Activated T-helper 1 cell treated with anti-CD3 and anti-CD28 coated beads, Interleukin-12 subunit alpha, Interleukin-12 subunit beta, Interleukin-2, Interleukin-4 antibody, amounts not matched to agents 30 ng/mL and 10 ng/mL and 1 ng/mL, durations not matched to agents 14 hours and 24 hours and 36 hours (primary cell): Measurements from ENCODE around the gene PER1. TPM values are rescaled to one million over a fixed set of nuclear protein-coding genes. Genes with fewer than 3 reads are reported as not detected.
A peak's percentile ranks its signal among the peaks of the same experiment; 100 is the strongest.

Experiments used
- DNase-seq: peaks from one replicate; pipeline ENCODE4 v3.0.0; 2021; ENCODE audit warnings: low spot score
- H3K27ac Mint-ChIP-seq: one replicate; pipeline ENCODE4 v1.8.0; 2021; ENCODE audit warnings: mild to moderate bottlenecking, mixed read lengths
- H3K27me3 Mint-ChIP-seq: one replicate; pipeline ENCODE4 v1.8.0; 2022; ENCODE audit warnings: mild to moderate bottlenecking, moderate library complexity, mixed read lengths; ENCODE audit not compliant: insufficient read depth
- H3K36me3 Mint-ChIP-seq: one replicate; pipeline ENCODE4 v1.8.0; 2021; ENCODE audit warnings: low read depth, mixed read lengths
- H3K4me1 Mint-ChIP-seq: one replicate; pipeline ENCODE4 v1.8.0; 2021; ENCODE audit warnings: low read depth, mixed read lengths
- H3K4me3 Mint-ChIP-seq: one replicate; pipeline ENCODE4 v1.8.0; 2021; ENCODE audit warnings: mild to moderate bottlenecking, moderate library complexity, mixed read lengths
- H3K9me3 Mint-ChIP-seq: one replicate; pipeline ENCODE4 v1.8.0; 2021; ENCODE audit warnings: mixed read lengths
- intact Hi-C: fragments of 100-400 bp; cut with micrococcal nuclease; formaldehyde crosslinking; loops from one replicate; pipeline ENCODE4 v1.15.1; 2024
- total RNA-seq: library from RNA; stranded (reverse); gene quantifications from 2 replicates; pipeline ENCODE4 v1.2.3, GENCODE V29; 2022

PER1 gene
- total RNA-seq, 1 donor from 2014 or later: 36.9 TPM

DNA sequence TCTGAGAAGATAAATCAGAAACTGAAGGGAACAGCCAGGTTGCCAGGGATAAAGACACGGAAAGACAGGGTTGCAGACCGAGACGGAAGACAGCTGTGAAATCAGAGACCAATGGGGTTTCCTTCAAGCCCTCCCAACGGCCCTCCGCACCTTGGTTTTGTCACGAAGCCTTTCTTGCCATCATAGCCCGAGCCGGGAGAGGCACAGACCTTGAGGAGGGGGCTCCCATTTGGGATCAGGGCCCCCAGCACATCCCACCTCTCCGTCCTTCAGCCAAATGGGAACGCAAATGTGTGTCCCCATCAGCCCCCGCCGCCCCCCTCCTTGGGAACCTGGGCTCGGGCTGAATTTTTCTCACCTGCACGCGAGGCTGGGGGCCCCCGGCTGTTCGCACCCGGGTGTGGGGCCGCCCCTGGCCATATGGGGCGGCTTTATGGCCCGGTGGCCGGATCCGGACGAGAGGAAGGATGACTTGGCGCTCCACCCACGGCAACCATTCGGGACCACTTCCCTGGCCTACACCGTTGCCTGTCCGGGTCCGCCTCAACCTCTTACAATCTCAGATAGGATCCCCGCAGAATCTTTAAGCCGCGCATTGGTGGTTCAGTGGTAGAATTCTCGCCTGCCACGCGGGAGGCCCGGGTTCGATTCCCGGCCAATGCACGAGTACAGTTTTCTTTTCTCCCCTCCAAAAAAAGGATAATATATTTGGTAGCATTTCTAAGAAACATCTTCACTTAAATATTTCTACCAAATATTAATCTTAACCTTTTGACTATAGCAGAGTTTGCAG lies 26.9 kb downstream of the PER1 start:
- Mint-ChIP-seq H3K27ac (peak overlapping the region; percentile 97), H3K36me3 (peaks cover 5% of the 10 kb centered on the region), H3K27me3 (peaks cover 52% of the 10 kb centered on the region), H3K4me3 (peak overlapping the region; percentile 91), H3K4me1 (peaks cover 49% of the 10 kb centered on the region), H3K9me3 (no peaks in the 10 kb centered on the region)
- intact Hi-C loops: loop anchor here (1.0 to 10.0 kb wide), 4 partner anchors 48 to 619 kb away; partner anchors contain the start of gene CCDC42
- peak; percentile 79 for DNase-seq

DNA sequence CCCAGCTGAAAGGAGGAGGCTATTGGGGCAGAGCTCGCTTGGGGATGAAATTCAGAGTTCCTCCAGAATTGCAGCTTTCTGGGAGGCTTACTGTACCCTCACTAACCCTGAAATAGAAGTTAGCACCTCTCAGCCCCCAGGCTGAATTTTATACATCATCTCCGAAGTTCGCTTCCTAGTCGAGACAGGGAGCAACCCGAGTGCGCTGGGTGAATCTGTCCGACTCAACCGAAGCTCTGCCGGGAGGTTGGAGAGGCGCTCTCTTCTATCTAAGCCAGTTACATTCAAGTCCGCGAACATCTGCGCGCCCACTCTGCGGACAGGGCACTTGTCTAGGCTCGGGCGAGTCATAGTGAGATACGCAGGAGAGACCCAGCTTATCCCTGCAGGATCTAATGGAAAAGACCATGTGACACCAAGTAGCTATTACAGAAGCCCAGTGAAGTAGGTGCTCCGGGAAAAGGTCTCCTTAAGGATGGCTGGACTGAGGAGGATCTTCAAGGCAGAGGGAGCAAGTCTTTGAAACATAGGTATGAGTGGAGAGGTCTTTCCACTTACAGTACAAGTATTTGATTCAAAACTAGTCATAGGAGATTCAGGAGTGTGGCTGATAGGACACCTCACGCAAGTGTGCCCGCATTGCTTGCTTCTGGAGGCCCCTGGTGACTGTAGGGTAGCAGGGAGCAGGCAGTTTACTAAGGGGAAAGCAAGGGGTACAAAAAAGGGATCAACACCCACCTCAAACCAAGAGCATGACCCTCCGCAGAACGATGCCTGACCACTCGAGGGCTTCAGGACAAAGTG lies 27.7 kb downstream of the PER1 start:
- H3K27ac Mint-ChIP-seq: peak overlapping the region; percentile 97
- H3K9me3 Mint-ChIP-seq: no peaks in the 10 kb centered on the region
- DNase-seq: no peak
- H3K4me1 Mint-ChIP-seq: peaks cover 57% of the 10 kb centered on the region
- H3K27me3 Mint-ChIP-seq: peaks cover 47% of the 10 kb centered on the region
- intact Hi-C loops: loop anchor here (1.0 to 10.0 kb wide), 5 partner anchors 49 to 620 kb away; partner anchors contain the start of gene CCDC42
- peaks cover 5% of the 10 kb centered on the region for H3K36me3 Mint-ChIP-seq
- H3K4me3 Mint-ChIP-seq: peak overlapping the region; percentile 91

DNA sequence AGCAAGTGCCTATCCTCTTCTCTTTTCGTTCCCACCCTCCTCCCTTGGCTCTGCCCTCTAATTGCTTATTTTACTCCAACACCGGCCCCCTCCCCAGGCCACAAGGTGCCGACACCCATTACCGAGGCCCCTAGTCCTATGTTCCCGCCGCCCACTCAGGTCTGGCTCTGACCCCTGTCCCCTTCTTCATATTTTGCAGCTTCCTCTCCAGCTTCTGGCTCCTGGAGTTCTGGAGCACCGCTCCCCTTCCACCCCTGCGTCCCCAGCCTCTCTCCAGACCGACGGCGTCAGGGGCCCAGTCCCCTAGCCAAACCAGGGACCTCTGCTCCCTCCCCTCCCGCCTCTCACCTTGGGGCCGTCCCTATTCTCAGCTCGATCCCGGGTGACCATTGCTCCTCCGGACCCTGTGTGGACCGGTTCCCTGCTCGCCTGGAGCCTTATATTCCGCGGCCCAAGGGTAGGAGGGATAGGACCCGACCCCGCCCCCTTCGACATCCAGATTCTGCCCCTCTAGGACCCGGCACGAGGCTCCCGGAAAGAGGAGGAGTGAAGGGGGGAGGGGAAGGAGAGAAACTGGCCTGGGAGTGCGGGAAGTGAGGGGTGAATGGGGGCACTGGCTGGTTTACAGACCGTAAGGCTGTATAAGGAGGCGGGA lies 28.4 kb downstream of the PER1 start, which contains the start of gene HES7:
Gene HES7, minus strand, starts transcription at position 412 of the 655 bp plus-strand sequence. Its CDS starts 22 bp downstream, at position 390.
- Mint-ChIP-seq H3K9me3 (no peaks in the 10 kb centered on the region), H3K36me3 (peaks cover 5% of the 10 kb centered on the region), H3K4me1 (peaks cover 63% of the 10 kb centered on the region), H3K4me3 (peak within 1 kb of the TSS; percentile 91), H3K27me3 (peaks cover 50% of the 10 kb centered on the region), H3K27ac (peak within 1 kb of the TSS; percentile 97)
- intact Hi-C loops: loop anchor here (2.0 to 10.0 kb wide), 3 partner anchors 177 to 621 kb away; partner anchors contain the start of gene CCDC42
- no peak for DNase-seq

DNA sequence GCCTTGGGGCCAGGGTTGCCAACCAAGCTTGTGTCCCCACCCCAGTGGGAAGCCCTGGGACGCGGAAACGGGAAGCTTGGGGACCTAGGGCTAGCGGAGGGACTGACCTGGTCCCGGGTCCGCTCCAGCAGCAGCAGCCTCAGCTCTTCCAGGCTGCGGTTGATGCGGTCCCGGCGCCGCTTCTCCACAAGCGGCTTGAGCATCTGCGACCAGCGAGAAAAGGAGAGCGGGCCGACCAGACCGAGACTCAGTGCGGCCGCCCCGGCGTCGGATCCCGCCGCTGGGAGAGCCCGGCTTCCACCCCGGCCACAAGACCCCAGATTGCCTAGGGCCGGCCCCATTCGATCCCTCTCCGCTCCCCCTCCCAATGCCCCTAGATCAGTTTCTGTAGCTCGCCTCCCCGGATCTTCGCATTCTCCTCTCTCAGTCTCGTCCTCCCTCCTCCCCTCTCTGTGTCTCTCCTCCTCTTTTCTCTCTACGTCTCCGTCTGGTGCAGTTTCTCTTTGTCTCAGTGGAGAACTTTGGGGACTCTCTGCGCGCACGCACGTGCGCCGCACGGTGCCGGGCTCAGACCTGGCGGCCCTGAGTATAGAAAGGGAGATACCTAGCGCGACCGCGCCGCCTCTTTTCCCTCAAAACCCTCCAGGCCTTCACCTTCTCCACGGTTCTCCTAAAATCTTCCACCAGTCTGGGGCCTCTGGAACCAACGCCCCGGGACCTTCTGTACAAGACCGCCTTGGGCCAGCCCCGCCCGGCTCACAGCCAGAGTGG lies 29.1 kb downstream of the PER1 start:
- Mint-ChIP-seq H3K36me3 (peaks cover 5% of the 10 kb centered on the region), H3K27me3 (peaks cover 54% of the 10 kb centered on the region), H3K4me3 (peak overlapping the region; percentile 91), H3K4me1 (peaks cover 70% of the 10 kb centered on the region), H3K27ac (peak overlapping the region; percentile 73), H3K9me3 (no peaks in the 10 kb centered on the region)
- peak; percentile 33 for DNase-seq
- intact Hi-C loops: loop anchor here (5.0 to 10.0 kb wide), 2 partner anchors 281 to 622 kb away; partner anchors contain the start of gene CCDC42

DNA sequence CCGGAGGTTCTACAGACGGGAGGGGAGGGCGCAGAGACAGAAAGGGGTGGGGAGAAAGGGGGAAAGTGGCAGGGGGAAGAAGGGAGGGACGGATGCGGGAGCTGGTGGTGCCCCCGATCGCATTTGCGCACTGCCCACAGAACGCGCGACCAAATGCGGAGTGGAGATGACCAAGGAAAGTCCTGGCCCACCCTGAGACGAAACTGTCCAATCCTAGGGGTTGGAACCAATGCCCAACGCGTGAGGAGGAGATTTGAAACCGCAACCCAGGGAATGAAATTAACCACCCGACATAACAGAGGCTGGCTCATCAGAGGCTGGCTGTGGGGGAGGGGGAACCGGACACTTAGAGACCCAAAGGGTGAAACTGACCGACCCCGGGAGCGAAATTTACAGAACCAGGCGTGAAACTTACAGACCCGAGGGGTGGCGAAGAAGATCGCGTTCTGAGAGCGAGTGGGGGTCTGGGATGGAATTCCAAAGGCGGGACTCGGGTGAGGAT lies 29.7 kb downstream of the PER1 start:
- peaks cover 58% of the 10 kb centered on the region for H3K27me3 Mint-ChIP-seq
- no peak overlapping the region for H3K27ac Mint-ChIP-seq
- intact Hi-C loops: loop anchor here (5.0 to 10.0 kb wide), 2 partner anchors 280 to 622 kb away; partner anchors contain the start of gene CCDC42

DNA sequence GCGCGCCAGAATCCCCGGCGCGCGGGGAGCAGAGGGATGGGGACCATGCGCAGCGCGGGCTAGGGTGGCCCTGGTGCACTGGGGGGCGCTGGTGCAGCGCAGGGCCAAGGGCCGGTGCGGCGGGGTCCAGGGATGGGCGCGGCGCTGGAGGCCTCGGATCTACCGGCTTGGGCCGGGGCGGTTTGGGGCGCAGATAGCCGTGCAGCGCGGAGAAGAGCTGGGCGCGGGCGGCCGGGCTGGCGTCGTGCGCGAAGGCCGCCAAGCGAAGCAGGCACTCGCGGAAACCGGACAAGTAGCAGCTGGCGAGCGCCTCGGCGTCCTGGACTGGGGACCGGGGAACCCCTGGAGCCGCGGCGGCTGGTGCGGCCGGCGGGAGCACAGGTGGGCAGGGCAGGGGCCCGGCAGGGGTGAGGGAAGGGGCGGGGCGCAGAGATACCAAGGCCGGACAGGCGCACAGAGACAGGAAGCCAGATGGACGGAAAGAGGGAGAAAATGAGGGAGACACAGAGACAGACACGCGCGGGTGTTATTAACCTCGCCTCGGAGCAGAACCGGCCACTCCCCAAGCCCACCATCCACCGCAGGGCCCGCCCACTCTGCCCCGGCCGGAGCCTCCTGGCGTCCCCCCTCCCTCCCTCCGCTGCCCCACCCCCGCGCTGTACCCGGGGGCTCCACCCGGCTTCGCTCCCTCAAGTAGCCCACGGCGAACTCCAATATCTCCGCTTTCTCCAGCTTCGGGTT lies 30.4 kb downstream of the PER1 start:
- Mint-ChIP-seq H3K4me1 (peaks cover 71% of the 10 kb centered on the region), H3K9me3 (no peaks in the 10 kb centered on the region), H3K4me3 (peak overlapping the region; percentile 91), H3K27ac (no peak overlapping the region), H3K27me3 (peaks cover 56% of the 10 kb centered on the region), H3K36me3 (peaks cover 5% of the 10 kb centered on the region)
- intact Hi-C loops: loop anchor here (2.0 to 10.0 kb wide), 3 partner anchors 173 to 623 kb away; partner anchors contain the start of genes CCDC42 and SLC25A35
- peak; percentile 40 for DNase-seq

More for the DNA sequence above, 29.7 kb downstream of the PER1 start:
- Mint-ChIP-seq H3K4me1 (peaks cover 76% of the 10 kb centered on the region), H3K36me3 (peaks cover 5% of the 10 kb centered on the region), H3K9me3 (no peaks in the 10 kb centered on the region), H3K4me3 (peak overlapping the region; percentile 91)
- no peak for DNase-seq

DNA sequence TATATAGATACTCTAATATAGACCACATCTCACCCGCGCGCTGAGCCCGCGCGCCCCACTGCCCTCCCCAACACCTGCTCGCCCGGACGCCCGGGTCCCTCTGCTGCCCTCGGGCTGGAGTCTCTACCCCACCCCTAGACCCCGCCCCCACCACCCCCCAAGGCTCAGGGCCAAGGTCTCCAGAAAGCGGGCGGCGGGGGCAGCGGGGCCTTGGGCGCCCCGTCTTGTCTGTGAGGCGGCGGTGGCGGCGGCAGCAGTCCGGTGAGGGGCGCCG lies 30.9 kb downstream of the PER1 start:
- peaks cover 59% of the 10 kb centered on the region for H3K27me3 Mint-ChIP-seq

DNA sequence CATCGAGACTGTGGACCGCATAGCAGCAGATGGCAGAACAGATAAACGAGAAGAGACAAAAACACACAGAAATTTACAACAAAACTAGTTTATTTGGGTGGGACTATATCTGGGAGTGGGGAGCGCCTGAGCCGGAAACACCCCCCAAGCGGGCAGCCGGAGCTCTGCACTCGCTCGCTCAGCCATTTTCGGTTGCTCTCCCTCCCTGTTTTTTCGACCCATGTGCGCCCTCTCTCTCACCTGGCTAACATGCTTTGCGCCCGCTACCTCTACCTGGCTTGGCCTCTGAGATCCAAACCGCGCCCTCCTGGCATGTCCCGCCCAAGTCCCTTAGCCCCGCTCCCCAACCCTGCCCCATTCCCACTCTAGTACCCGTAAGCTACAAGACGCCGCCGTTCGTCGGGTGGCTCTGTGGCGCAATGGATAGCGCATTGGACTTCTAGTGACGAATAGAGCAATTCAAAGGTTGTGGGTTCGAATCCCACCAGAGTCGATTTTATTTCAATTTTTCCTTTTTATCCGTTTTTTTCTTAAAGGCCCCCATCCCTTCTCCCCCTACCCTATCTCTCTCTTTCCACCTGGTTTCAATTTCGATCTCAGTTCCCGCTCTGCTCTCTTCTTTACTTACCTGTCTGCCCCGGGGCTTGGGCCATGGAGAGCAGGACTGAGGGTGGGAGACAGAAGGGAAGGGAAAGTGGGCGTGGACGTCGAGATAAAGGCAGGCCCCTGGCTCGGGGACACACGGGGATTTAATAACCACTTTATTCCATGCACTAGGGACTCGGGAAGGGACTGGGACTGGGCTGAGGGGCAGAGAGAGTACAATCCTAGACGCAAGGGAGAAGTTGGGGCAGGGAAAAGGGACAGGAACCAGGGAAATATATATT lies 31.4 kb downstream of the PER1 start:
- Mint-ChIP-seq H3K4me1 (peaks cover 61% of the 10 kb centered on the region), H3K27ac (peak overlapping the region; percentile 97), H3K27me3 (peaks cover 61% of the 10 kb centered on the region), H3K36me3 (peaks cover 5% of the 10 kb centered on the region), H3K4me3 (peak overlapping the region; percentile 90), H3K9me3 (no peaks in the 10 kb centered on the region)
- intact Hi-C loops: loop anchor here (1.0 to 10.0 kb wide), 7 partner anchors 36 to 624 kb away; partner anchors contain the start of genes CCDC42, CNTROB, NAA38 and SLC25A35
- peak; percentile 64 for DNase-seq

More for the DNA sequence above, 30.9 kb downstream of the PER1 start:
- H3K9me3 Mint-ChIP-seq: no peaks in the 10 kb centered on the region
- DNase-seq: no peak
- H3K4me1 Mint-ChIP-seq: peaks cover 66% of the 10 kb centered on the region
- H3K4me3 Mint-ChIP-seq: peak overlapping the region; percentile 90
- peaks cover 5% of the 10 kb centered on the region for H3K36me3 Mint-ChIP-seq
- no peak overlapping the region for H3K27ac Mint-ChIP-seq
- intact Hi-C loops: loop anchor here (2.0 to 10.0 kb wide), 3 partner anchors 173 to 623 kb away; partner anchors contain the start of genes CCDC42 and SLC25A35

DNA sequence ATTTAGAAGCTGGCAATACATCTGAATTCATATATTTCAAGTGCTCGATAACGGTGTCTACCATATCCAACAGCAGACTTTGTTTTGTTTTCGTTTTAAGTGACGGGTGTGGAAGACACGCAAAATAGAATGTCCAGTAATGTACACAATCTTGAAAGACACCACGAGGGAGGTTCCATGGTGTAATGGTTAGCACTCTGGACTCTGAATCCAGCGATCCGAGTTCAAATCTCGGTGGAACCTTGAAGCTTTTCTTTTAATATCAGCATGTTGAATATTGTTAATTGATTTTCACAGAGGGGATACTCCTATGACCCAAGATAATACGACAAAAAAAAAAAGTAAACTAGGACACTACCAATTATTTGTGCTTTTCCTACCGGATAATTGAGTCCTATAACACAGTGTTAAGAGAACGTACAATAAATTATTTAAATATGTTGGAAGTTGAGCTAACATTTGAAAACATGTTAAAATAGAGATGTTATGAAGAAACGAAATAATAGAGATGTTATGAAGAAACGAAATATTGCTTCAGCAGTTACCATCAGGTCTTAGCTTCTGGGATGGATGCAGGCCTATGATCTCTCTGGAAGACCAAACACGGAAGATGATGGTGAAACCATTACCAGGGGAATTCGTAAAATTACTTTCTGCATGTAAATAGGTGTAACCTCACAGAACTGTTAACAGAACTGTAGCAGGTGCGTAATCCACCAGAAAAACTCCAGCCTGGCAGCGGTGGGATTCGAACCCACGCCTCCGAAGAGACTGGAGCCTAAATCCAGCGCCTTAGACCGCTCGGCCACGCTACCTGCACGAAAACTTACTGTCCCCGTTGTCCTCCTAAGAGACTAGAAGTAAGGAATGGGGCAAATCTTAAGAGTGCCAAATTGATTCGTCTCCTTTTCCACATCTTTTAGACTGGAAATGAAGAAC lies 32.4 kb downstream of the PER1 start:
- peaks cover 67% of the 10 kb centered on the region for H3K27me3 Mint-ChIP-seq
- peak overlapping the region; percentile 97 for H3K27ac Mint-ChIP-seq
- H3K36me3 Mint-ChIP-seq: peaks cover 2% of the 10 kb centered on the region
- intact Hi-C loops: loop anchor here (1.0 to 10.0 kb wide), 14 partner anchors 18 to 625 kb away; partner anchors contain the start of genes CCDC42, CNTROB, NAA38 and RPL26
- peak; percentile 79 for DNase-seq
- H3K4me3 Mint-ChIP-seq: peak overlapping the region; percentile 90
- H3K4me1 Mint-ChIP-seq: peaks cover 53% of the 10 kb centered on the region
- H3K9me3 Mint-ChIP-seq: no peaks in the 10 kb centered on the region
